C1 segment of cervical spinal cord (tissue), 14 donors: ENCODE results near the gene RCOR1.

Source experiments
- DNase-seq, 14 donors: peaks; one replicate each; lab custom pipeline; 2025; lab: John Stamatoyannopoulos, UW

RCOR1 gene

DNA sequence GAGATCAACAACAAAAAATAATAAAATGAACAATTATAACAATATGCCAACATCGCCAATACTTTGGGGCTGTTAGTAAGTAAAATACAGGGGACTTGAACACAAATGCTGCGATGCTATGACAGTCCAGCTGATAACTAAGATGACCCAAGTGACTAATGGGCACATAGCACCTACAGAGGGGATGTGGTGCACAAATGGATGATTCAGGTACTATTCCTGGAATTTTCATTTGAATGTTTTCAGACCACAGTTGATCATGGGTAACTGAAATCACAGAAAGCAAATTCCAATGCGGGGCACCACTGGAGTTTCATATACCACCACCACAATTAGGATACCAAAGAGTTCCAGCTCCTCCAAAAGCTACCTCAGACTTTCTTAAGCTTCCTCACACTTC is 82.9 kb downstream of the RCOR1 start:
- DNase-seq, result no peak

DNA sequence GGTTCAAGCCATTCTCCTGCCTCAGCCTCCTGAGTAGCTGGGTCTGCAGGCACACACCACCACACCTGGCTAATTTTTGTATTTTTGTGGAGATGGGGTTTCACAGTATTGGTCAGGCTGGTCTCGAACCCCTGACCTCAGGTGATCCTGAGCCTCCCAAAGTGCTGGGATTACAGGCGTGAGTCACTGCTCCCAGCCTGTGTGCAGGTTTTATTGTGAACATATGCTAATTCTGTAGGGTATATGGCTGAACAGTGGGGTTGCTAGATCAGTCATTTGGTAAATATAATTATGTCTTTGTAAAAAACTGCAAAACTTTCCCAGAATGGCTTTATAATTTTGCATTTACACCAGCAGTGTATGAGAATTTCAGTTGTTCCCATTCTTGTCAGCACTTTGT is 85.9 kb downstream of the RCOR1 start:
- DNase-seq, result no peak

DNA sequence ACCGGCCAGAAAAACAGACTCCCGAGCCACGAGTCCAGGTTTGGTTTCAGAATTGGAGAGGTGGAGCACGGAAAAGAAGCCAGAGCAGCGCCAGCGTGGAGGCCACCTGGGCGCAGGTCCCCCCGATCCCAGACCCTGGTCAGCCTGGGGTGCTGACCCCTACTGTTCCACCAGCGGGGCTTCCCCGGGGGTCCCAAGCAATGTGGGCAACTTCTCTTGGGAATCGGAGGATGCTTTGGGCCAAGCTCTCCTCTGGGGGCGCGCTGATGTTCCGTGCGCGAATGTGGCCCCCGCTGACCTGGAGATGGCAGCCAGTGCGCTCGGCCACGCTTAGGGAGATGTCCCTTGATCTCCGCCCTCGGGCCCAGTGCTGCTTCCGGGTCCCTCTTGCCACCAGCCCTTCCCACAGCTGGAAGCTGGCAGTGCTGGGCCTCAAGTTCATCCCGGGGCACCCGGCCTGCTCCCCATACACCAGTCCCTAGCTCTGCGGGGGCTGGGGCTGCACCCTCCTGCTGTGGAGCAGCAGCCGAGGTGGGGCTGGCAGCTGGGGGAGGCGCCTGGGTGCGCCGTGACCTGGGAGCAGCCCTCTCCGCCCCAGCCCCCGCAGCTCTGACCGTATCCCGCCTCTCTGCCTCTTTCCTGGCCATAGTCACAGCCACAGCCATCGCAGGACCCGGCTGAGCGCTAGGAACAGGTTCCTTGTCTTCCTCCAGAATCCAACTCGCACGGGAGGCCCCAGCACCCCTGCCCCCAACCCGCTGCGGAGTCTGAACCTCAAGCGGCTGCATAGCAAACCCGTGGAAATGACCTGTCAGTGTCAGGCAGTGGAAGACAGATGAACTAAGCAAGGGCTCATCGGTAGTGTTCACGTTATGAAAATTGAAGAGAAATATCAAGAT is 91.2 kb downstream of the RCOR1 start:
- no peak for DNase-seq

DNA sequence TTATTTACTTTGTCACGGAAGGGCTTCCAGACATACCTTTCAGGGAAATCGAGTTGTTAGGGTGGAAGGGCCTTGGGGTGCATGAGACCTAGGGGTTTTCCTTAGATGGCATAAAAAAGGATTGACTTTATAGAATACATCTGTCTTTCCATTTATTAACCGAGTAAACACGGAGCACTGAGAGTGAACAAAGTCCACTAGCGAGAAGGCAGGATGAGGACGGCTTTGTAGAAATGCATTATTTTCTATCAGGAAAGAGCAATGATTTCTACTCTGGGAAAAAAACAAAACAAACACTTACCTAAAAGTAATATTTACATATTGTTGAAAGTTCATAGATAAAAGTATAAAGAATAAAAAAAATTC is 91.8 kb downstream of the RCOR1 start:
- no peak for DNase-seq

DNA sequence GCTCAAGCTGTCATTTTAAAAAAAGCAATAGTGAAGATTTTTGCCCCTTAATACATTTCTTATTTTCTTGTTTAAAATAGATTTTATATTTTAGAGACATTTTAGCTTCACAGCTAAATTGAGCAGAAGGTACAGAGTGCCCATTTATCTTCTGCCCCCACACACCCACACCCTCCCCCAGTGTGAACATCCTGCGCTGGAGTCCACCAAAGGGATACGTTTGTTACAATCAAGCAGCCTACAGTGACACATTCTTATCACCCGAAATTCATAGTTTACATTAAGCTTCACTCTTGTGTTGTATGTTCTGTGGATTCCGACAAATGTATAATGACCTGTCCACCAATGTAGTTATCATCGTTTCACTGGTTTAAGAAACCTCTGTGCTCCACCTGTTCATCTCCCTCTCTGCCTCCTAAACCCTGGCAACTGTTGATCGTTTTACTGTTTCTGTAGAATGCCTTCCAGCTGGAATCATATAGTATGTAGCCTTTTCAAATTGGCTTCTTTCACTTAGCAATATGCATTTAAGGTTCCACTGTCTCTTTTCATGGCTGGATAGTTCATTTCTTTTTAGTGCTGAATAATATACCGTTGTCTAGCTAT is 93.8 kb downstream of the RCOR1 start:
- no peak for DNase-seq

DNA sequence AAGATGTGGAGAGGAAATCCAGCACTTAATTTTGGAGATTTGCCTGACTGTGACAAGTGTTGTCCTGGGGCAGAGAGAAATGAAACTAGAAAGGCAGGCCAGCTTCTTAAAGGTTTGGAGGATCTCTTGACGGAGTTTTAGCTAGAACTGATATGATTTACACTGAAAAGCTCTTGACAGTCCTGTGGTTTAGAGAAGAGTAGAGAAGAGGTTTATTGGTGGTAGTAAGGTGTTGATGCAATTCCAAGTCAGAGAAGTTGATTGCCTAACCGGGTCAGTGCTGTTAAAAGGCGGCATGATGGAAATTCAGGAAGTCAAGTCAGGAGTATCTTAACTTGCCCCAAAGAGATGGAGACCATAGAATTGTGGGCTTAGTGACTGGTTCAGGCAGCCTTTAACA is 95.8 kb downstream of the RCOR1 start:
- DNase-seq, result no peak

DNA sequence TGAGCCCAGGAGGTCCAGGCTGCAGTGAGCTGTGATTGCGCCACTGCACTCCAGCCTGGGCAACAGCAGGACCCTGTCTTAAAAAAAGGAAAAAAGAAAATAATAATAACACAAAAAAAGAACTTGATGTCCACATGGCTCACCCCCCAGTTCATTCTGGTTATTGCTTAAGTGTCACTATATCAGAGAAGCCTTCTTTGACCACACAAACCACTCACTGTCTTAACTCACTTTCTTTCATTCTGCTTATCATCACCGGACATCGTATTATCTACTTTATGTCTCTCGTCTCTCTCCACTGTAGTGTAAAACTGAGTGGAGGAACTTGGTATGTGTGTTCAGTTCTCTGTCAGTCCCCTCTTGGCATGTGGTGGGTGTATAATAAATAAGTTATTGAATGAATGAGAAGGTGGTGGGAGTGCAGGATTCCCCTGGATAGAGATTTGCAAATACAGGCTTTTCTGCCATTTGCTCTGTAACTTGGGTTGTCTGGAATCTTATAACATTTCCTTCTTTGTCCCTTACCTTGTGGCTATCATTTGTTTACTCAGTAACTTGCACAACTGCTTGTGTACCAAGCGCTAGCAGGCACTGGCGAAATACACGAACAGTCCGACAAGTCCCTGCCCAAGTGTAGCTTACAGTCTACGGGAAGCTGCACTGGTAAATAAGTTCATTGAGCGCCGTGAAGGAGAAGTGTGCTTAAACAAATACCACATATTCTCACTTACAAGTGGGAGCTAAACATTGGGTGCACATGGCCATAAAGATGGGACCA is 98.2 kb downstream of the RCOR1 start:
- no peak for DNase-seq

DNA sequence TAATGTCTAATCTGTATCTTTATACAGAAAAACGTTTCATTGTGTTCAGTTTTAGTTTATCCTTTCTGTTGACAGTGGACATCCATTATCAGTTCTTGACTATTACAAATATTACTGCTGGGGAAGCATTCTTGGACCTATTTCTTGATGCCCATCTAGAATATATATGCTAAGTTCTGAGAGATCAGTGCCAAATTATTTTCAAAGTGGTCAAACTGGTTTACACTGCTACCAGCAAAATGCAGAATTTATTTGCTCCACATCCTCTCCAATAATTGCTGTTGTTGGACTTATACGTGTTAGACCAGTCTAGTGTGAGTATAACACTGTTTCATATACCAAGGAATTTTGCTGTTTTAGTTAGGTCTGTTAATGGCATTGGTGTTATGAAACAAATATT is 99.3 kb downstream of the RCOR1 start:
- DNase-seq, result no peak

DNA sequence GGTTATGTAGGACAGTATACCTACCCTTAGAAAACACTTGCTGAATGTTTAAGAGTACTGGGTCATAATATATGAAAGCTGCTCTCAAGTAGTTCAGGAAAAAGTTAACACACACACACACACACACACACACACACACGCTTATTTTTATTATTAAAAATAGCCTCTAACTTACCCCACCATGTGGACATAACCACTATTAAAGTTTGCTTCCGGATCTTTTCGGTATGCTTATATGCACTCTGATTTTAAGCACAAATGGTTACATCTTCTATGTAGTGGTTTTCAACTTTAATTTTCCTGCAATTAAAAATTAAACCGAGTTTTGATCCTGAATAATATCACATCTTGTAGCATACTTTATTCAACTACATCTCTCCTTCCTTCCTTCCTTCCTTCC is 99.9 kb downstream of the RCOR1 start:
- no peak for DNase-seq

DNA sequence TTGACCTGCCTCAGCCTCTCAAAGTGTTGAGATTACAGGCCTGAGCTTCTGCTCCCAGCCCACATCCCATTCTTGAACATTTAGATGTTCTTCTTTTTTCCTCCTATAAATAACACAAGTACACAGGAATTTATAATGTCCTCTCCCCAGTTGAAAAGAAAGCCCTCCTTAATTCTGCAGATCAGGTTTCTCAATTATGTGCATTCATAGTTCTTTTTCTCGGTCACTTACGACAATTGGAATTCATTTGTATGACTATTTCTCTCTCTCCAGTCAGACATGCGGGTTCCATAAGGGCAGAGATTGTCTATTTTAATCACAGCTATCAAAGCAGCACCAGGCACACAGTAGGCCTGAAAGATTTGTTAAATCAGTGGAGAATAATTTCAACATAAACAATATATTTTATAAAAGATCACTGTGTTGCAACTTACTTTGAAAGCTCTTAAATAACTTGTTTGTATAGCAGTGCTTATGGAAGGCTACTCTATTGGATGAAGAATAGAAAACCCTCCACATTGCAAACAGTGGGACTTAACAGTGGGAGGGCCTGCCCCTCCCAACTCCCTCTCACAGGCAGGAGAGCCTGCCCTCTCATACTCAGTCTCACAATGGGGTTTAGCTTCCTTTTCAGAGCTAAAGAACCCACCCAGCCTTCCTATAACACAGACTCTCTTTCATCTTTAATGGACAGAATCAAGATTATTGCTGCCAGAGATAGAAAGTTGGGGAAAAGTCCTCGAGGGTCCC is 100.7 kb downstream of the RCOR1 start:
- no peak for DNase-seq

DNA sequence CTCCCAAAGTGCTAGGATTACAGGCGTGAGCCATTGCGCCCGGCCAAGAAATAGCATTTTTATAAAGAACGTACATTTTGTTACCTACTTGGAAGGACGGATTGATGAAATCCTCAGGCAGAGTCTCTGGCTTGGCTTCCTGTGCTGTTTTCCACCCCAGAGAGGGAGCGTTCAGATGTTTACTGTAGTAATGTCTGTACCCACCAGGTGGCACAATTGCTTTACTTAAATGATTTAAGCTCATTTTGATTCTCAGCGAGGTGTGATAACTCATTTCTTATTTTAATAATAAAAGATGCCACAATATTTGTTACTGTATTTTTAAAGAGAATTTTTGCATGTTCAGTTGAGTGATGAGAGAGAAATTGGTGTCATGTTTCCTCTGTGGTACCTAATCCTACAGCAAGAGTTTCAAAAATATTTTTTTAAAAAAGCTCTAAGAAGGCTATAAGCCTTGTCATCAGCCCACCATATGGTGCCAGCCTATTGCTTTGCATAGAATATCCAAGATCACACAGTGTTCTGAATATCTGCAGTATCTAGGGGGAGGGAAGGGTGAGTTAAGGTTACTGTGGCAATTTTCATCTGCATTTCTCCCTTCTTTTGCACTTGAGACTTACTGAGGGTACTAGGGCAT is 102.2 kb downstream of the RCOR1 start:
- DNase-seq, result peak in 7 of 14 donors; percentile 3 to 67 (median 14)

DNA sequence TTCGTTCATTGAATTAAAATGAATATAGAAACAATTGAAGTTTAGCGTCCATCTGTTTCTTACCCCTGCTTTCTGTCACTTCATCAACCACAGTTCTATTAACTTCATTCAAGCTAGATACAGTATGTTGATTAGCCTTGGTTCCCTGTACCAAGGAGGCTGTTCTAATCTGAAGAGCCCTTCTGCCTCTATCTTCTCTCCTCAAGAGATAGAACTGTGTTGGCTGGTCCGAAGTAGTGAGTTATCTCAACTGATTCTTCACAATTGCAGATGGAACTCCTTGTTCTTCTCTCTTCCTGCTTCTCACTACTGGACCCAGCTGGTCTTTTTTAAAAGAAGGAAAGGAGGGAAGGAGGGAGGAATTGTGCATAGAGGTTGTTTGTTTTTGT is 102.7 kb downstream of the RCOR1 start:
- DNase-seq, result no peak

DNA sequence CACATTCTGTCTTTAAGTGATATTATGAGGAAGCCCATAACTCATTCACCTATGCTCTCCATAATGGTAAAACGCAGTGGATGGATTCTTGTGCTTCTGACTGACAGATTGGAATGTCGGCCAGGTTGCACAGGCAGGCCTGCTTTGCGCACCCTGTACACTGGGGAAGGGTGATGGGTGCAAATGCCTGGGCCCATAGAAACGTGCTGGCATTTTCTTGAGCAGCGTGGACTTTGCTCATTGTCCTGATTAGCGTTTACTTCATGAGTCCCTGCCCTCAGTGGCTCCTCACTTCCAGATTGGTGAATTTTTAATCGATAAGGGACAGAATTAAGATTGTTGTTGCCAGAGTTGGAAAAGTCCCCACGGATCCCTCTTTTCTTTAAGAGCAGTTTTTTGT is 103.9 kb downstream of the RCOR1 start:
- DNase-seq, result no peak

DNA sequence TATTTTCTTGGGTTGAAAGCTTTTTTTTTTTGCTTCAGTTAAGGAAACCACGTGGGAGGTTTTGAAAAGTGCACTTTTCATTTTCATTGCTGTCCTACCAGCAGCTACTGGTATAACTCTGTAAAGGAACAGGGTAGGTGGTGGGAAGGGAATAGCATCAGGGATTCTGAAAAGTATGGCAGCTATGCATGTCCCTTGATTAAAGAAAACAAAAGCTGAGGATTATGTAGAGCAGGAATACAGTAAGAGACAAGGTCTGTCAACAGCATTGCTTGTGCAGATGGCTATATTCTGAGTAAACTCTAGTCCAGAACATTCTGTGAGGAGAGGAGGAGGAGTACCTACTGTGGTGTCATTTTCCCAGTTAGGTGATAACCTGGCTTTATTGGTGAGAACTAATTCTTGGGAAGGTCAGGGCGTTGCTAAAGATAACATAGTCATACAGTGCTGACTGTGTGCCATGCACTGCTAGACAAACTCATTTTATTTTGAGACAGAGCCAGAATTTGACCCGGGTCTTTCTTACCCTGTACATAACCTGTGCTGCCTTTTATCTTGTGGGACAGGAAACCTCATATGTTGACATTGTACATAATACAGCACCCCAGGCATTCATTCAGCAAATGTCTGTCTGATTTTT is 104.5 kb downstream of the RCOR1 start:
- DNase-seq, result no peak

DNA sequence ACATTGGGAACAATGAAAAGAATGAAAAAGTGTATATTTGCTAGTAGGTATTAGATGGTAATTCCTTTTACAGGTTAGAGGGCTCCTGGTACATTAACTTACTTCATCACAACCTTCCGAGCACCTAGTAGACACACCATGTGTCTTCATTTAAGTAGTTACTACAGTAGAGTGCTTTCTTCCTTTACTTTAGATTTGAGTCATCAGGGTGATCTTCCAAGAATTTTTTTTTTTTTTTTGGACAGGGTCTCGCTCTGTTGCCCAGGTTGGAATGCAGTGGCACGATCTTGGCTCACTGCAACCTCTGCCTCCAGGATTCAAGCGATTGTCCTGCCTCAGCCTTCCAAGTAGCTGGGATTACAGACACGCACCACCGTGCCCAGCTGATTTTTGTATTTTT is 105.1 kb downstream of the RCOR1 start:
- no peak for DNase-seq

DNA sequence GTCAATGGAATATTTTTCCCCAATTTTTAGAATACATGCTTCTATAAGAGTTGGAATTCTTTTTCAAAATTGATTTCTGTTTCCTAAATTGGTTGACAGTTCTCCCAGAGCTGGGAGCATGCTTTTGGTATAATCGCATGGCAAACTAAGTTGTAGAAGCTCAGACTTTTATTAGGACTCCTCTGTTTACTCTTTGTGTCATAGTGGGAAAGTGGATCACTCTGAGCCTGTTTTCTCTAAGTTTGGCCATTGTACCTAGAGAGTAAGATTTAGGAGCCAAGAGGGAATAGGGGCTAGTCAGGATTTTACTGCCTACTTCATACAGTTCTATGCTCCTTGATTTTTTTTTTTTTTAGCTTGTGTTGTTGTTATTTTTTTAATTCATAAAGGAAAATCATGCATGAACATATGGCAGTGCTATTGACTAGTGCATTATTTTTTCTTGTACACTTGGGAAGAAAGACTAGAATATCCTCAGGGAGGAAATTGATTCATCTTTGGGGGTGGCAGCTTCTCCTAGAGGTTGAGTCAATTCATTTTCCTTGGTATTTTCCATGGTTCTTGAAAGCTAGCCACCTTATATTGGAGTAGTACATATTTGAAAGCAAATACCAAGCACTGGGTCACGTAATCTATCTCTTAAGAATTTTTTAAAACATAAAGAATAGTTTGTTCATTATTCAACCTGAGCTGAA is 107.1 kb downstream of the RCOR1 start:
- DNase-seq, result no peak

DNA sequence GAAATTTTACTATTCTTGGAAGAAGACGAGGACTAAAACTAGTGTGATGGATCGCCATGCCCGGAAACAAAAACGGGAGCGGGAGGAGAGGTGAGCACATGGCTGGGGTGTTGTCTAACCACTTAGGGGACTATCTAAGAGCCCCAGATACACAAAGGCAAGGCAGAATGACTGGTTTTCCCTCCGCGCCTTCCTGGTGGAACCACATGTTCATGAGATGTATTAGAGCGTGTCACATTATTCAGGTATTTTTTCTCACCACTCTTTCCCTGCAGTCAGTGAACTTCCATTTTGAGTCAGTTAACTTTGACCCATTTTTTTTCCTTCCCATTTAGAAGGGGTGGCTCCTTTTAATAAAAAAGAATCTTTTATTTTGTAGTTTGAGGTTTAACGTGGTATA is 116.0 kb downstream of the RCOR1 start:
- DNase-seq, result no peak

DNA sequence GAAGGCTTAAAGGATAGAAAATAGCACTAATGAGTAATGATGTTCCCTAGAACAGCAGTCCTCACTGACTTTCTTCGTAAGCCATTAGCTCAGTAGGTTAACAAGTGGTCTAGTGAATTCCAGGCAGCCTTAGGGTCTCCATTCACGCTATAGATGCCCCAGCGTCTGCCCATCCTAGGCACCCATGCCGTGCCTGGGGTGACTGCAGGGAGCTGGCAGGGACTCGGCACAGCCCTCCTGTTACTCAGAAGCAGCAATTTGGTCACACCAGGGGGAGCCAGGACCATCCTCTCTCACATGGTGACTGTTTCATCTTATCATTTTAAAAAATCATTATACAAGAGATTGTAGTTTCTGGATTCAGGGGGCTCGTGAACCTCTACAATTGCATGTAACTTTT is 118.8 kb downstream of the RCOR1 start:
- DNase-seq, result no peak

DNA sequence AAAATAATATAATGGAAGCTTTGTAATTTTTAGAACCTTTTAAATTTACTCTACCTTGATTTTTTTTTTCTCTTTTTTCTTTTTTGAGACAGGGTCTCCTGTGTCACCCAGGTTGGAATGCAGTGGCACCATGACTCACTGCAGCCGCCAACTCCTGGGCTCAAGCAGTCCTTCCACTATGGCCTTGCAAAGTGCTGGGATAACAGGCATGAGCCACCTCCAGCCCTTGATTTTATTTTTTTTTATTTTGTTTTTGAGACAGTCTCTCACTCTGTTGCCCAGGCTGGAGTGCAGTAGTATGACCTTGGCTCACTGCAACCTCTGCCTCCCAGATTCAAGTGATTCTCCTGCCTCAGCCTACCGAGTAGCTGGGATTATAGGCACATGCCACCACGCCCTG is 119.5 kb downstream of the RCOR1 start:
- DNase-seq, result no peak

DNA sequence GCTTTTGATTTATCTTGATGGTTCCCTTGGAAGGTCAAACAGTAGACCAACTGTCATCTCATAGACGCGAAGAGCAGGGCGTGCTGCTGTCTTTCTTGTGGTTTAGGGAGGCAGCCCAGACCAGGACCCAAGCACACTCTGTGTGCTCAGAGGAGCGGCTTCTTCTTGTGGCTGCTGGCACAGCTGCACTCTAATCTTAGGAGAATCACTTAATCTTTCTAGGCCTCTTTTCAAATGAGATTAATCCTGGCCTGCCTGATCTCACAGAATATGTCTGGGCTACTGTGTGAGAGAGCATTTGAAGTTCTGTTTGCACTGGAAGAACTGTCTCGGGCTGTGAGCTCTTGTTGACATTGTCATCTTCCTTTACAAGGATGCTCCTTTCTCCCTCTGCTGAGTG is 124.8 kb downstream of the RCOR1 start:
- no peak for DNase-seq
